Muscle layer of colon (tissue), 2 donors: ENCODE results near the gene PQBP1.

ENCODE experiments used
- H3K27ac ChIP-seq: one replicate; pipeline ENCODE4 v1.7.0; 2013; ENCODE audit warnings: low read depth, mild to moderate bottlenecking, low read length, moderate library complexity
- H3K27me3 ChIP-seq, 2 donors: one replicate each; pipeline ENCODE4 v1.7.0; 2013; ENCODE audit warnings: low read length in 2 of 2, mild to moderate bottlenecking in 2 of 2; ENCODE audit not compliant: insufficient read depth in 2 of 2, control insufficient read depth in 1 of 2
- H3K36me3 ChIP-seq: one replicate; pipeline ENCODE4 v1.7.0; 2013; ENCODE audit warnings: mild to moderate bottlenecking, low read length; ENCODE audit not compliant: insufficient read depth
- H3K4me1 ChIP-seq: one replicate; pipeline ENCODE4 v1.7.0; 2013; ENCODE audit warnings: mild to moderate bottlenecking, low read length; ENCODE audit not compliant: insufficient read depth
- H3K4me3 ChIP-seq, 2 donors: one replicate each; pipeline ENCODE4 v1.7.0; 2013; ENCODE audit warnings: low read length in 2 of 2, low read depth in 1 of 2, mild to moderate bottlenecking in 1 of 2, moderate library complexity in 1 of 2
- H3K9ac ChIP-seq: one replicate; pipeline ENCODE4 v1.7.0; 2013; ENCODE audit warnings: low read length
- H3K9me3 ChIP-seq: one replicate; pipeline ENCODE4 v1.7.0; 2013; ENCODE audit warnings: mild to moderate bottlenecking, low read length
- donor health status: abdominal sarcoma.
- donor health status: Adenocarcinoma of cecum.

The PQBP1 gene

DNA sequence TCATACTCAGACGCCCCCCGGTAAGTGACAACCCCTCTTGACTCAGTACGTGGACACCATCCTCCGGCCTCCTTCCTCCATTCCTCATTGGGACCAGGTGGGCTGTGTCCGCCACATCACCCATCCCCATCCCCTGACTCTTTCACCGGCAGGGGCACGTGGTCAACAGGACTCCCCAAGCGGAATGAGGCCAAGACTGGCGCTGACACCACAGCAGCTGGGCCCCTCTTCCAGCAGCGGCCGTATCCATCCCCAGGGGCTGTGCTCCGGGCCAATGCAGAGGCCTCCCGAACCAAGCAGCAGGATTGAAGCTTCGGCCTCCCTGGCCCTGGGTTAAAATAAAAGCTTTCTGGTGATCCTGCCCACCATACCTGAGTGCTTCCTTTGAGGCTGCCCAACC, 5.0 kb downstream of the PQBP1 start:
- Histone ChIP-seq H3K27me3 (no peaks in the 10 kb centered on the region), H3K4me1 (peaks cover 4% of the 10 kb centered on the region), H3K4me3 (no peak overlapping the region), H3K9ac (no peak overlapping the region), H3K9me3 (no peaks in the 10 kb centered on the region), H3K36me3 (peaks cover 16% of the 10 kb centered on the region), H3K27ac (no peak overlapping the region)

DNA sequence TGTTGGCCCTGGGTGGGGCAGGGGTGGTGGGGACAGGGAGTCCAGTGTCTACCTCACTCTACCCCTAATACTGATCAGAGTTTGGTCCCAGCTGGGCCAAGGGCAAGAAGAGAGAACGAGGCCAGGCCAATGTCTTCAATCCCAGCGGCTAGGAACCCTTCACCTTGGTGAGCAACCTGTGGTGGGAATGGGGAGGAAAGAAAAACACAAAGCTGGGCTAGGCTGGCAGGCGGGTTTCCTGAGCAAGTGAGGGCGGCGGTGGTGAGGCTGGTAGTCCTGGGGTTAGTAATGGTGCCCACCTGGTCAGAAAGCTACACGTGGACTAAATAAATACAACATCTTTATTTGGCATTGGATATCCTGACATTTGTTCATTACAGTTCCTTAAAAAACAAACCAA, 5.6 kb downstream of the PQBP1 start:
- Histone ChIP-seq H3K27ac (no peak overlapping the region), H3K27me3 (no peaks in the 10 kb centered on the region), H3K9ac (no peak overlapping the region), H3K4me1 (peaks cover 4% of the 10 kb centered on the region), H3K4me3 (no peak overlapping the region), H3K9me3 (no peaks in the 10 kb centered on the region), H3K36me3 (peaks cover 16% of the 10 kb centered on the region)

DNA sequence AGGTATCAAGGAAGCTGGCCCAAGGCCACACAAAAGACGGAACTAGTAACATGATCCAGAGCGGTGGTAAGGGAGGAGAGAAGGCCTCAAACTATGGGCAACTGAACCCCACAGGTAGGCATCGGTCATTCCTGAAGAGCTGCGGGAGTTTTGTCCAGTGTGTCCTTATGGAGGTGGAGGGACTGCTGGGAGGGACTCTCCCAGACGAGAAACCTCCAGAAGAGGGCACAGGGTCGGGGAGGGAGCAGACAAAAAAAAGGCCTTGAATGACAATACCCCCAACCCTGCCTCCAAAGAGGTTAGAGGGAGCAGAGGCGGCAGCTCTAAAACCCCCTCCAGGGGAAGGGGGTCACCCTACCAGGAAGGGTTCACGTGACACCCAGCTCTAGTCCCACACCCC, 6.5 kb downstream of the PQBP1 start:
- Histone ChIP-seq H3K4me1 (no peaks in the 10 kb centered on the region), H3K9me3 (no peaks in the 10 kb centered on the region), H3K4me3 (no peak overlapping the region), H3K9ac (no peak overlapping the region), H3K36me3 (peaks cover 16% of the 10 kb centered on the region), H3K27ac (no peak overlapping the region), H3K27me3 (no peaks in the 10 kb centered on the region)

DNA sequence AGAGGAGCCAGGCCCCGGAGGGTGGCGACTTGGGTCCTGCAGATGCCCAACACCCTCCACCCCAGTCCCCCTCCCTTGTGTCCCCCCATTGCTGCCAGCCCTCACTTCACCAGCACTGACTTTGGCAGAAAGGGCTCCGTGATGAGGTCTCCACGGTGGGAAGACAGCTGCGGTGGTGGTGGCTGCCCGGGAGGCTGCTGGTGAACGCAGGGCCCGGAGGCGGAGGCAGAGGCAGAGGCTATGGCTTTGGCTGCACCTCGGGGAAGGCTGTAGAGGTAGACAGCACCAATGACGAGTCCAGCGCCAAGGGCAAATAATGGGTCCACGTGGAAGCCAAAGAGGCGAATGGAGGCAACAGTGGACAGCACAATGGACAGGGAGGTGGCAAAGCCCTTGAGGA, 6.9 kb downstream of the PQBP1 start:
- no peaks in the 10 kb centered on the region for H3K4me1 ChIP-seq
- no peaks in the 10 kb centered on the region for H3K27me3 ChIP-seq
- H3K36me3 ChIP-seq: peaks cover 14% of the 10 kb centered on the region
- H3K27ac ChIP-seq: no peak overlapping the region
- no peaks in the 10 kb centered on the region for H3K9me3 ChIP-seq
- H3K9ac ChIP-seq: no peak overlapping the region
- no peak overlapping the region for H3K4me3 ChIP-seq

DNA sequence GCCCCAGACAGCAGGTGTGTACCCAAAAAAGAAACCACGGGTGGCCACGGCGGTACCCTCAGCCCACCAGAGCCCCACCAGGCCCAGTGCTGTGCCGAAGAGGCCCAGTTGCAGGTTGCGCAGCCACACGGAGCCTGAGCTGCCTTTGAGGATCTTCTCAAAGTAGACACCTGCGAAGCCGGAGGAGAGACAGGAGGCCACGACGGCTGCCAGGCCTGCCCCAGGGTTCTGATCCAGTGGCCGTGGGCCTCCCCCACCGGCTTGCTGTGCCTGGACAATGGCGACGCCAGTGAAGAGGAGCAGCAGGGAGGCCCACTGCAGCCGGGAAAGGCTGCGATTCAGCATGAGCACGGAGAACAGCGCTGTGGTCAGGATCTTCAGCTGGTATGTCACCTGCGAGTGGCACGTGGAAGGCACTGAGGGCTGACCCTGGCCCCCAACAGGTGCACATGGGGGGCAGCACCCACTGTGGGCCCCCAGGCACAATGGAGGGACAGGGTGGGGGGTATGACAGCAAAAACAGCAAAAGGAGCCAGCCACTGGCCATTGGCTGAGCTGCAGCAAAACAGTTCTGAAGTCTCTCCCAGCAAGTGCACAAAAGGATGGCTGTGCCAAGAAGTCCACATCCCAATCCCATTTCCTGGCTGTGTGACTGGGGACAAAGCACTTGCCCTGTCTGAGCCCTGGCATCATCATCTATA, 7.5 kb downstream of the PQBP1 start:
- H3K9me3 ChIP-seq: no peaks in the 10 kb centered on the region
- H3K27me3 ChIP-seq: no peaks in the 10 kb centered on the region
- no peak overlapping the region for H3K9ac ChIP-seq
- H3K36me3 ChIP-seq: peaks cover 13% of the 10 kb centered on the region
- no peak overlapping the region for H3K27ac ChIP-seq
- H3K4me1 ChIP-seq: no peaks in the 10 kb centered on the region
- H3K4me3 ChIP-seq: no peak overlapping the region

DNA sequence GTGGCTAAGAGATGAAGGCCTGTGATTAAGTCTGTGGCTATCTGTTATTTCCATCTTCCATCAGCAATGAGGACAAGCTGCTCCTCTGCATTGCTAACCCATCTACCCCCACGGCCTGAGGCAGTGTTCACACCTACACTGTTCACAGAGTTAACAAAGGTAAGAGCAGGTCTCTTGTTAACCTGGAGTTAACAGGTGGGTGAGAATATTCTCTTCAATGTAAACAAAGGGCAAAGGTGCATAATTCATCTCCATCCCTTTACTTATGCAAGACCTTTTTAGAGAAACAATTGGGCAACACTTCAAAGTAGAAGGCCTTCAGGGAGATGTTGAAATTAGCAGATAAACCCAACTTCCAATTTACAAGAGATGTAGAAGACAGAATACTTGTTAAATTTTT, 10.9 kb downstream of the PQBP1 start:
- Histone ChIP-seq H3K4me1 (peaks cover 6% of the 10 kb centered on the region), H3K9me3 (no peaks in the 10 kb centered on the region), H3K9ac (no peak overlapping the region), H3K27me3 (no peaks in the 10 kb centered on the region), H3K36me3 (no peaks in the 10 kb centered on the region), H3K4me3 (no peak overlapping the region), H3K27ac (no peak overlapping the region)

DNA sequence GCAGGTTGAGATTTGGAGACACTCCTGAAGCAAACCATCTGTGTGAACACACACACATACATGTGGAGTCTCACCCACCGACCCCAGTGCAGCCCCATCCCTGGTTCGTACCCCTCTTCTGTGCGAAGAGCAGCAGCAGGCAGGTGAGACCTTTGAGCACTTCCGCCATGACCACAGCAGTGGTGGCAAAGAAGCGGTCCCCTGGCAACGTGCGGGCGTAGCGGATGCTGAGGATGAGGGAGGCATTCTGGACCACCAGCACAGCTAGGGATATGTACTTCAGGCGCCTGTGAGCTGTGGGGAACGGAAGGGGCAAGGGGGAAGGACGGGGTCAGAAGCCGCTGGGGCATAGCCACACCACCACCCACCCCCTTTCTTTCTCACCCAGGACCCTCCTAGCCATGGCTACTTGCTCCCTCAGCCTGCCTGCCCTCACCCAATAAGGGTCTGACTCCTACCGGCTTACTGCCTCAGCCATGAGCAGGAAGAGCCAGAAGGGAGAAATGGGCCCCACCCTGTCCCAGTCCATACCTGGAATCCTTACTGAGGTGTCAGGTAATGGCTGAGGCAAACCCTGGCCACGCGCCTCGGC, 12.1 kb downstream of the PQBP1 start:
- H3K4me1 ChIP-seq: peaks cover 6% of the 10 kb centered on the region
- no peak overlapping the region for H3K9ac ChIP-seq
- H3K27ac ChIP-seq: no peak overlapping the region
- no peak overlapping the region for H3K4me3 ChIP-seq
- no peaks in the 10 kb centered on the region for H3K27me3 ChIP-seq
- no peaks in the 10 kb centered on the region for H3K9me3 ChIP-seq
- H3K36me3 ChIP-seq: no peaks in the 10 kb centered on the region

DNA sequence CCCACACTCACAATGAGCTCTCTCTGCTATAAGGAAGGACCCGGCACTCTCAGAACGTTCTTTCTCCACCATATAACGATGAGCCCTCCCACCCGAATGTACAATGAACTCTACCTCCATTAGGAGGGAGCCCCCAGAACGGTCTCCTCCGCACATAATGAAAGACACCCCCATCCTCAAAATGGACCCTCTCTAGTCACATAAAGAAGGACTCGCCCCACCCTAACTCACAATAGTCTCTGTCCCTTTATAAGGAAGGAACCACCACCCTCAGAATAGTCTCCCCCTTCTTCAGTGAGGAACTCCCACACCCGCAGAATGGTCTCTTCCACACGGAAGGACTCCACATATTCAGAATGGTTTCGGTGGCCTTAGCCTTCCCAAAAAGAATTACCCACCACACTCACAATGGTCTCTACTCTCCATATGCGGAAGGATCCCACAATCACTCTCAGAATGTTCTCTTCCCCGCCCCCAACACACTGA, 13.2 kb downstream of the PQBP1 start:
- peak overlapping the region; percentile 20 for H3K27ac ChIP-seq
- peak overlapping the region; percentile 10 for H3K9ac ChIP-seq
- H3K36me3 ChIP-seq: no peaks in the 10 kb centered on the region
- H3K4me1 ChIP-seq: peaks cover 6% of the 10 kb centered on the region
- peak overlapping the region; percentile 53 to 64 for H3K4me3 ChIP-seq
- no peaks in the 10 kb centered on the region for H3K9me3 ChIP-seq
- no peaks in the 10 kb centered on the region for H3K27me3 ChIP-seq

DNA sequence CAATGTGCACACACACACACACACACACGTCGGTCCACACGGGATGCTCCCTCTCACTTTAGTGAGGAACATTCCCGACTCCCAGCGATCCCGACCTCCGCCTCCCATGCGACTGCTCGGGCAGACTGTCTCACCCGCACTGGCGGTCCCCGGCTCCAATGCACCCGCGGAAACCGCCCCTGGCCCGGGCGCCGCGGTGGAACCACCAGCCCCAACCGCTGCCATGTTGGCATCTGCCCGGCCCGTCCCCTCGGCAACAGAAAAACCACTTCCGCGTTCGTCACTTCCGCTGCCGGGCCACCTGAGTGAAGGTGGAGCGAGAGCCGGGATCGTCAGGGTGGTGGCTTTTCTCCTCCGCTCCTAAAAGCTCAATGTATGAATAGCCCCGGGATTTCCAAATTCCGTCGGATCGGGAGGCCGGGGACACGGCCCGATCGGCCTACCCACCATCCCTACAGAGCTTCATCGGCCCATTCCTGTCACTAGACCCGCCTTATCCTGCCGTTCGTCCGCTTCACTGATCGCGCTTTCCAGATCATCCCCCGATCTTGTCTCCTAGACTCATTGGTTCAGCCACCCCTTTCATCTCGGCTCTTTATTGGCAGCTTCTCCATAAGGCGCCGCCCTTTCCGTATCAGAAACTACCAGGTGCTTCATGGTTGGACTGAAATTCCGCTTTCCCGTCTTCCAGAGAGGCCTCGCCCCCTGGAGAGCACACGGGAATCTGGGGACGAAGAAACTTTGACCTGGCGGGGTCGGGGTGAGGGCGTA, 13.9 kb downstream of the PQBP1 start, which contains the start of gene SLC35A2:
Gene SLC35A2 (minus strand): TSS at position 235 of the 771 bp plus-strand sequence. CDS start 10 bp downstream, at position 225.
- Histone ChIP-seq H3K9me3 (no peaks in the 10 kb centered on the region), H3K27ac (peak within 1 kb of the TSS; percentile 20), H3K9ac (peak within 1 kb of the TSS; percentile 76)

DNA sequence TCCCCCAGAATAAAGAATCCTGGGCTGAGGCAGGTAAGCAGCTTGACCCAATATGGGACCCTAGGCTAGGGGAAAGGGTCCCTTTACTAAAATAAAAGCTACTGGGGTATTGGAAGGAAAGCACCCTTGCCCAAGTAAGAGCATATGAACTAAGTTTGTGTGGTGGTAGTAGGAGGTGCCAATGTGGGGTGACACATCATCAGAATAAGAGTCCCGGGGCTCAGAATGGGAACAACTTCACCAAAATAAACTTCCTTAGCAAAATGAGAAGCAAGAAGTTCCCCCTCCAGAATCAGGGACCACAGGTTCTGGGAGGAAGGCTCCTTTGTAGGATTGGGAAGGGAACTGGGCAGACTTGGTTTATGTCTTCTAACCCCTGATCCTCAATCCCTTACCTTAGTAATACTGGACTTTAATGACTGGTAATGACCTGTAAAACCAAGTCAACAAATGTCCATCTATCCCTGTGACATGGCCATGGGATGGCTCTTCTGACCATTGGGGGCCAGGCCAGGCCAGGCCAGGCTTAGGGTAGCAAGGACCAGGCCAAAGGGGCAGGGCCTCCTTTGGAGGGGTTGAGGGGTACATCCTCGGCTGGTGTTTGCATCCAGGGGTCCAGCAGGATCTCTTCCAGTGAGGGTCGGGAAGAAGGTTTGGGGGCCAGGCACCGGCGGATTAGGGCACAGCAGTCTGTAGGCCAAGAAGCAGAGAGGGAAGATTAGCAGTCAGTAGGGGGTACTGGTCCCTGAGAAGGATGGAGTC, 16.1 kb downstream of the PQBP1 start:
- Histone ChIP-seq H3K9ac (no peak overlapping the region), H3K27me3 (no peaks in the 10 kb centered on the region), H3K4me1 (peaks cover 10% of the 10 kb centered on the region), H3K4me3 (no peak overlapping the region), H3K27ac (no peak overlapping the region), H3K36me3 (no peaks in the 10 kb centered on the region), H3K9me3 (no peaks in the 10 kb centered on the region)

More for the DNA sequence above, 13.9 kb downstream of the PQBP1 start, which contains the start of gene SLC35A2:
- no peaks in the 10 kb centered on the region for H3K27me3 ChIP-seq
- H3K4me1 ChIP-seq: peaks cover 6% of the 10 kb centered on the region
- H3K4me3 ChIP-seq: peak within 1 kb of the TSS; percentile 53 to 64
- no peaks in the 10 kb centered on the region for H3K36me3 ChIP-seq
